NCI-H2171 treated with DMSO at 0.1 percent for 48 hours (cell line): ENCODE measurements around the gene PITPNM2.

Experiments
- DNase-seq: peaks from one replicate; lab custom pipeline; 2025; lab: John Stamatoyannopoulos, UW

PITPNM2 gene

DNA sequence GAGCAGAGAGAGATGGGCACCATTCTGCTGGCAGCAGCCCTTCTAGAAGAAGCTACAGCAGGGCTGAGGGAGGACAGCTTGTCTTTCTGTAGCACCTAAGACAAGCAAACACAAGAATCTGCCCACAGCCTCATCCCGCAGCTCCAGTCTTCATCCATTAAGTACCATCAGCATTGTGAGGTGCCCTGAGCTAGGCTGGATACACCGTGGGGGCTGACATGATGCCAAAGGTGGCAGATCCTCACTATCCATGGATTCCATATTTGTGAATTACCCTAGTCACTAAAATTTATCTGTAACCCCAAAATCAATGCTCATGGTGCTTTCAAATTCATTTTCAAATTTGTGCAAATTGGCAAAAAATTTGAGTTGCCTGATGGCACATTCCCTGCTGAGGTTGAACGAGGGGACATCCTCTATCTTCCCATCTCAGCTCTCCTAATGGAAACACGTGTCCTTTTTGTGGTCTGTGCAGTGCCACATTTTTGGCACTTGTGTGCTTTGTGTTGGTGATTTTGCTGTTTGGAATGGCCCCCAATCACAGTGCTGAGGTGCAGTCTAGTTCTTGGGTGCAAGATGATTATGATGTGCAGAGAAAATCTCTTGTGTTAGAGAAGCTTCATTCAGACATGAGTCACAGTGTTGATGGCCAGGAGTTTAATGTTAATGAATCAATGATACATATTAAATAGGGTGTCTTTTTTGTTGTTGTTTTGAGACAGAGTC is 7.0 kb downstream of the PITPNM2 start:
- DNase-seq, result no peak

DNA sequence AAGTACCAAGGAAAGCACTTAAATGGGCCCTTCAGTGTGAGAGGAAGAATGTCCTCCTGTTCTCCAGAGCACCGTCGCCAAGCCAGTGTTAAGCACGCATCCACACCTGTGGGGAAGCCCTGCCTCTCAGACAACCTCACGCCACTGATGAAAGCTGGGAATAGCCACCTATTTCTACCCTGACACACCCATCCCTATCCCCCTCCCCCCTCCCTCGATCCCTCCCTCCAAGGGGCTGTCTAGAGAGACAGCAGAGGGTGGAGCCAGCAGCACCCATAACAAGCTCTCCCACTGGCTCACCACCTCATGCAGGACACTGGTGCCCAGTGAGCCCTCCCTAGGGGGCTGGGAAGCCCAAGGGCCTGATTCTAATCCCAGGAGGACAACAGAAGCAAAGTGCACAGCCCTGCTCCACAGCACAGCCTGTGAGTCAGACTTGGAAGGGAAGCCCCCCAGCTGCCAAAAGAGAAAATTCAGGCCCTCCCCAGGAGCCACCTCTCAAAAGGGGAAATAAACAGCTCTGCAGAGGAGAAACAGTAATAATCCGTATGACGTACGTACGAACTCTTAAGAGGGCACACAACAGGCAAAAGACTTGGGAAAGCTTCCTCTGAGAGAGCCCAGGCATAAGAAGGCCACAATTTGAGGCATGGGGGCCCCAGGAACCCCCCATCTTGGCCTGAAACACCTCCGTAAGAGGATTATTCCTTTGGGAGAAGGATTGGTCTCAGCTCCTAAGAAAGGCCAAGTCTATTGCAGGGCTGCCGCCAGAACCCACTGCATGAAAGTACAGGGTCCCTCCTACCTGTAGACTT is 7.8 kb downstream of the PITPNM2 start:
- no peak for DNase-seq

- no peak for DNase-seq
These were observed 8.4 kb downstream of the PITPNM2 start for GRCh38 chr12:123142518-123142840.

DNA sequence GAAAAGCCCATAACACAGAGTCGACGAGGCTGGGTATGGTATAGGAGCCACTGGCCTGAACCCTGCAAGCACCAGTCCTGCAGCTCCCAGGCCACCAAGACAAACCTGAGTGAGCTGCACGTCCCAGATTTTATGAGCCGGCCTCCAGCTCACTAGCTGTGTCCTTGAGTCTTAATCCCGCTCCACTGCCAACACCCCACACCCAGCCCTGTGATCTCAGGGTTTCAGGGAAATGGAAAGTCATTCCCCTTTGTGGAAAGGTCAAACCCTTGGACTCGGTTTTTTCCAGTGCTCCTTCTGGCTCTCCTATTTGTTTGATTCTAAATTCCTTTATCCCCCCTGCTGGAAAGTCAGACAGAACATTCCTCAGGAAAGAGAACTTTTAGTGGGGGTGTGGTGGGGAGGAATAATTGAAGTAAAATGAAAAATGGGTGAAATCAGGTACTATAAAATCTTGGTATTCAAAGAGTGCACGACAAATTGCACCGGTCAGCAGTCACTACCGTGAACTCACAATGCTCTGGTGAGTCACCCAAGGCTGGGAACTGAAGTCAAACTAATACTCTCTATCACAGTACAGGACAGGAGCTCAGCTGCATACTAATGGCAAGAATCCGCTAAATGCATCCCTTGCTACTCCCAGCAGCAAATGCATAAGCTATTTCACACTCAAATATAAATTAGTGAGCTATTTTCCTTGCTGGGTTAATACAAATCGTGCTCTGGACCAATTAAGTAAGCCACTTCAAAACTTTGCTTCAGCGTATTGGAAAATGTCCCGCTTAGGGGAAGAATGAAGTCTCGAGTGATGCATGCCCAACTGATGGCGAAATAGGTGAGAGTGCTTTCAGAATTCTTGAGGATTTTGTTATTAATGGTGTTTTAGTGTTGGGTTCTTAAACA is 9.0 kb downstream of the PITPNM2 start:
- no peak for DNase-seq

DNA sequence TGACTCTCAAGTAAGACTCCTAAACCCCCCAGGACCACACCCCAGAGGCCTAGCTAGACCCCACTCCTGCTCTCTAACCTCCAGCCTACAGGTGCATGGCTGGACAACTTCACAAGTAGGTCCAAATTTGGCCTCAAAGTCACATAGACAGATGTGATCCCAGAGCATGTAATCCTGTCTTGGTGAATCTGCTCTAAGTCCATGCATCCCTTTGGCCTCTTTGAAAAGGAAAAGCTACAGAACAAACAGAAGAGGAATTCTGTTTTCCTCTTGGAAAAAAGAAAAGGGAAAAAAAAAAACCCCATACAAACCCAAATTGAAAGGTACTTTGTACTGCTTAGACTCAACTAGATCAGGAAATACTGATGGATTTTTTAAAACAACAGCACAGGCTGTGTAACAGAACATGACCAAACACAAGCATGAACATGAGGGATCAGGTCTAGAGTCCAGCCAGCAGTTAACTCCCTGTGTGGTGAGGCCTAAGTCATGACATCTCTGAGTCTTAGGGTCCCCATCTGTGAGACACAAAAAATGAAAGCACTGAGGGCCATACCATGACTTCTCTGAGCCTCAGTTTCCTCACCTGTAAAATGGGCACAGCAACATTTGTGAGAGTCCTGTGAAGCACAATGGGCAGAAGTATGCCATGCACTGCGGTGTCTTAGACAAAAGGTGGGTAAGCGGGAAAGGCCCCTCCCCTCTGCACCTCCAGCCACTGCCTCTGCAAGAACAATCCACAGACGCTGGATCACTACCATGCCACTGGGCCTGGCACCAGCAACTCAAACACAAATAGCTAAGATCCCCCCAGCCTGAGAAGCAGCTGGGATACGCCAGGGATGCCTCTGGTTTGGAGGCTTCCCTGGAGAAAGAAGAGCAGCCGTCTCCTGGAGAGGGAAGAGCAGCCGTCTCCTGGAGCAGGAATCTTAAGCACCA is 9.9 kb downstream of the PITPNM2 start:
- no peak for DNase-seq

- DNase-seq, result peak; percentile 58
These were observed 10.8 kb downstream of the PITPNM2 start for GRCh38 chr12:123139926-123140675.

DNA sequence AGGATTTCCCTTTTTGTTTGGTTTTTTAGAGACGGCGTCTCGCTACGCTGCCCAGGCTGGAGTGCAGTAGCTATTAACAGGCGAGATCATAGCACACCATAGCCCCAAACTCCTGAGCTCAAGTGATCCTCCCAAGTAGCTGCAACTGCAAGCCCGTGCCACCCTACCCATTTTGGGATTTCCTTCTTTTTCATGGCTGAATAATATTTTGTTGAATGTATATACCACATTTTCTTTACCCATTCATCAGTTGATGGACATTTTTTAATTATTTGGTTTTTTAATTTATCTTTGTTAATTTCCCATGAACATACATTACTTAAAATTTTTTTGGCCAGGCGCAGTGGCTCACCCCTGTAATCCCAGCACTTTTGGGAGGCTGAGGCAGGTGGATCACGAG is 15.2 kb downstream of the PITPNM2 start:
- no peak for DNase-seq

- no peak for DNase-seq
These were observed 16.1 kb downstream of the PITPNM2 start for GRCh38 chr12:123134826-123135225.

GRCh38 chr12:123134271-123134671 is 16.6 kb downstream of the PITPNM2 start:
- DNase-seq, result no peak

DNA sequence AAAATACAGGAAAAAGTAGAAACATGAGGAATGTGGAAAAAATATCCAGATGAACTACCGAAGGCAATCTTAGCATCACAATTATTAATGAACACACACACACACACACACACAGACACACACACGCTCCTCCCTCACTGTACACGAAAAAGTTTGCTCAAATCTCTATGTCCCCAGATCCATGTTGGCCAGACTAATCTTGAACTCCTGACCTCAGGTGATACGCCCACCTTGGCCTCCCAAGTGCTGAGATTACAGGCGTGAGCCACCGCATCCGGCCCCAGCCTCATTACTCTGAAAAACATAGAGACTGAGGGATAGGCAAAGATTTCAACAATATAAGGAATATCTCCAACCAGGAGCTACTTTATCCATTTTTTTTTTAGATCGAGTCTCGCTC is 17.2 kb downstream of the PITPNM2 start:
- no peak for DNase-seq

DNA sequence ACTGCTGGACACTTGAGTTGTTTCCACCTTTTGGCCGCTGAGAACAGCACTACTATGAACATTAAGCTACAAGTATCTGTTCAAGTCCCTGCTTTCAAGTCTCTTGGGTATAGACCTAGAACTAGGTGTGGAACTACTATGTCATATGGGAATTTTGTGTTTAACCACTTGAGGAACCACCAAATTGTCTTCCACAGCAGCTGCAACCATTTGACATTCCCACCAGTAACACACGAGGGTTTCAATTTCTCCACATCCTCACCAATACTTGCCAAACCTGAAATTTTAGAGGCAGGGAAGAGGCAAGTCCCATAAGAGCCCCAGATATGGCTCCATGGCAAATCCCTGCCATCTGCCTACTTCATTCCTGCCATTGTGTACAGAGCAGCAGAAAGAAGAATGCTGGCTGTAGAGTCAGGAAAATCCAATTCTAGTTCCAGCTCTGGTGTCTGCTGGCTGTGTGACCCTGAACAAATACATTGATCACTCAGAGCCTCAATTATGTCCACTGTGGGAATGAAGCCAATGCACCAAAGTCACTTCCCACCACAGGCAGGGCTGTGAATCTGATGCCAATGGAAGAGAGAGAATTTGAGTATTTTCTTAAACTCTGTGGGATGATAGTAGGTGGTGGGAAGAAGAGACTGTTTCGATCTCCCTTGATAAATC is 17.8 kb downstream of the PITPNM2 start:
- DNase-seq, result peak; percentile 34

DNA sequence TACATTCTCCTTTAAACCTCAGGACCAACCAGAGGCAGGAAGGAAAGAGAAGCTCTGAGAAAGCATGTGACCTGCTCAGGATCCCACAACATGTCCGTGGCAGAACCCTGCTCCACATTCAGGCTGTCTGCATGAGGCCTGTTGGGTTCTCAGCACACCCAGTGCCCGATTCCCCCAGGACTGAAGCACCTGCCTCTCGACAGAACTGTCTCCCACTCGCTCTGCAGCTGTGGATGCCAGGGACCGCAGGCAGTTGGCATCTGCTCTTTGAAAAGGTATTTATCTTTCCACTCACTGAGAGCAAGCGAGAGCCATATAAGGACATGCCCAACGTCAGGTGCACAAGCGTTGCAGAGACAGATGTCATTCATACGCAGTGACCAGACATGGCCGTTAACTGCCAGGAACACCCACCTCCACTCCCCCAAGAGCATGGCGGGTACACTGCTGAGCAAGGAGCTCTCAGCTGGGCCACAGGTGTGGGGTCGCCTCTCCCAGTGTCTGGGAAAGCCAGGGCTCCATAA is 18.9 kb downstream of the PITPNM2 start:
- peak; percentile 97 for DNase-seq

- DNase-seq, result peak; percentile 75
These were observed 19.5 kb downstream of the PITPNM2 start for GRCh38 chr12:123131291-123131832.

DNA sequence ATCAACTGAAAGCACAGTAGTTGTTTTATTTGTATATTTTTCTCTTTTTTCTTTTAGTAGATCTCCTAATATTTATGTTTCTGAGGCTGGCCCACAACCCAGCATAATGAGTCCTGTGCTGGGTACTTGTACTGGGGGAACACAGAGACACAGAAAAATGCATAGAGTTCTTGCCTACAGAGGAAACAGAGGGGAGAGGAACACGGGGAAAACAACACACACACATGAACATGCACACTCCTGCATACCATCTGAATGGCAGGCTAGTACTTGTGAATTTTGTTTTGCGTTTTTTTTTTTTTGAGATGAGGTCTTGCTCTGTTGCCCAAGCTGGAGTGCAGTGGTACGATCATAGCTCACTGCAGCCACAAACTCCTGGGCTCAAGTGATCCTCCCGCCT is 21.3 kb downstream of the PITPNM2 start:
- DNase-seq, result no peak

DNA sequence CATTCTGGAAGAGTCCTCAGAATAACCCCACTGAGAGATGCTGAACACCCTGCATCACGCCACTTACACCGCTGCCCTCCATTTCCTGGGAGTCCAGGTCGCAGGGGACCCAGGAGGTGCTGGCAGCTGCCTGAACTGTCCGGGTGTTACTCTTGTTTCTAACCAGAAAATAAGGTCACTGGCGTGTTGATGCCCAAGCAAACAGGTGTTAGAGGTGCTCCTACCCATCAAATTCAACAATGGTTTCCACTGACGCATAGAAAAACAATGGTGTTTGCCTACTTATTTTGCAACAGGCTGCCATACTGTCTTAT is 23.8 kb downstream of the PITPNM2 start:
- no peak for DNase-seq

GRCh38 chr12:123126294-123127181 is 24.4 kb downstream of the PITPNM2 start:
- DNase-seq, result no peak

GRCh38 chr12:123122626-123123025 is 28.3 kb downstream of the PITPNM2 start:
- no peak for DNase-seq

GRCh38 chr12:123121670-123122069 is 29.2 kb downstream of the PITPNM2 start:
- no peak for DNase-seq
